GM23338 (cell line): ENCODE results near the gene YY2. TPM values are rescaled to one million over a fixed set of nuclear protein-coding genes. Genes with fewer than 3 reads are reported as not detected.

ENCODE experiments used
- CREB1 ChIP-seq: fragments of 250-450 bp; sonication (Bioruptor Pico); IDR thresholded peaks from 2 replicates; pipeline ENCODE4 v1.5.0; 2020; ENCODE audit warnings: low read depth, mild to moderate bottlenecking, moderate library complexity
- EZH2 ChIP-seq: fragments of 200-600 bp; sonication (generic); IDR thresholded peaks from one replicate; pipeline ENCODE4 v1.8.0; 2017; ENCODE audit warnings: antibody characterized with exemption, mild to moderate bottlenecking, low read depth; ENCODE audit not compliant: unreplicated experiment
- EZH2phosphoT487 ChIP-seq: fragments of 200-600 bp; sonication (generic); IDR thresholded peaks from one replicate; pipeline ENCODE4 v1.8.1; 2018; ENCODE audit warnings: antibody characterized with exemption; ENCODE audit not compliant: unreplicated experiment
- NANOG ChIP-seq: IDR thresholded peaks from 2 replicates; pipeline ENCODE4 v1.6.1; 2016; ENCODE audit warnings: antibody characterized with exemption, borderline replicate concordance
- POLR2AphosphoS5 ChIP-seq: IDR thresholded peaks from 2 replicates; pipeline ENCODE4 v1.6.1; 2016; ENCODE audit warnings: antibody characterized with exemption, low read depth
- STAT1 ChIP-seq: IDR thresholded peaks from one replicate; pipeline ENCODE4 v1.6.1; 2016; ENCODE audit warnings: antibody characterized with exemption; ENCODE audit not compliant: unreplicated experiment
- ZNF114 ChIP-seq: fragments of 250-450 bp; sonication (Bioruptor Pico); IDR thresholded peaks from 2 replicates; pipeline ENCODE4 v1.5.0; 2020; ENCODE audit warnings: mild to moderate bottlenecking, moderate library complexity
- ZNF331 ChIP-seq: fragments of 250-450 bp; sonication (Bioruptor Pico); IDR thresholded peaks from 2 replicates; pipeline ENCODE4 v1.5.0; 2020; ENCODE audit warnings: low read depth, mild to moderate bottlenecking, moderate library complexity
- polyA plus RNA-seq: library from polyadenylated mRNA; unstranded; fragments of >200 nt; fragmentation: Nextera tagmentation; extraction: Ambion mirVana; gene quantifications from 2 replicates; pipeline ENCODE4 v1.2.1, GENCODE V29; 2016
- small RNA-seq: library from RNA; depleted of rRNA; stranded (forward); fragments of <200 nt; gene quantifications from one replicate; pipeline ENCODE3, GENCODE V24; 2014; ENCODE audit warnings: low replicate concordance
- total RNA-seq: library from RNA; depleted of rRNA; stranded (reverse); fragments of >200 nt; shearing (Covaris generic); gene quantifications from 2 replicates; pipeline ENCODE4 v1.2.3, GENCODE V29; 2014; rRNA removed
- TF ChIP-seq, protein P1 (sequence below), 2 experiments: fragments of 200-600 bp in 1 of 2; sonication (generic) in 1 of 2; conservative IDR thresholded peaks; 2 replicates each; pipeline versions ENCODE4 v1.5.1 to v1.6.1; 2016 to 2017; ENCODE audit warnings: antibody characterized with exemption in 2 of 2, low read depth in 2 of 2, mild to moderate bottlenecking in 2 of 2, moderate library complexity in 1 of 2
- TF ChIP-seq, protein P2 (sequence below): IDR thresholded peaks from 2 replicates; pipeline ENCODE4 v1.6.1; 2016; ENCODE audit warnings: antibody characterized with exemption

YY2 gene
- total and polyA plus RNA-seq, 2 experiments from 2014 or later = 1.0 to 1.3 TPM

DNA sequence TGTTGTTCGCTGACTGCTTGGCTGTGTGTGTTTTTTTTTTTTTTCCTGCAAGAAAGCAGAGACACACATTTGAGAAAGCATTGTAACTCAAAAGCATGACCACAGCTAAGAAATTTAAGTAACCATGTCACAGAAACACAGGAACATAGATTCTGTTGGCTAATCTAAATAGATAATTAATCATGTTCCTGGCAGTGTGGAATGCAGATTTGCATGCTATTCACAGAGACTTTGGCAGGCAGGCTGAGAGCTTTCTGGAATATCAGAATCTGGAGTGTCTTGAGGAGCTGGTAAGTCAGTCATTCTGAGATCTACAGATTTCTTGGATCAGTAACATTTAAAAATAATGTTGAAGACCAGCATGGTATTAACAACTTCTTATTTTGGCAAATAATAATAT lies 51.5 kb downstream of the YY2 start (continued):
- TF ChIP-seq, protein P1, sequence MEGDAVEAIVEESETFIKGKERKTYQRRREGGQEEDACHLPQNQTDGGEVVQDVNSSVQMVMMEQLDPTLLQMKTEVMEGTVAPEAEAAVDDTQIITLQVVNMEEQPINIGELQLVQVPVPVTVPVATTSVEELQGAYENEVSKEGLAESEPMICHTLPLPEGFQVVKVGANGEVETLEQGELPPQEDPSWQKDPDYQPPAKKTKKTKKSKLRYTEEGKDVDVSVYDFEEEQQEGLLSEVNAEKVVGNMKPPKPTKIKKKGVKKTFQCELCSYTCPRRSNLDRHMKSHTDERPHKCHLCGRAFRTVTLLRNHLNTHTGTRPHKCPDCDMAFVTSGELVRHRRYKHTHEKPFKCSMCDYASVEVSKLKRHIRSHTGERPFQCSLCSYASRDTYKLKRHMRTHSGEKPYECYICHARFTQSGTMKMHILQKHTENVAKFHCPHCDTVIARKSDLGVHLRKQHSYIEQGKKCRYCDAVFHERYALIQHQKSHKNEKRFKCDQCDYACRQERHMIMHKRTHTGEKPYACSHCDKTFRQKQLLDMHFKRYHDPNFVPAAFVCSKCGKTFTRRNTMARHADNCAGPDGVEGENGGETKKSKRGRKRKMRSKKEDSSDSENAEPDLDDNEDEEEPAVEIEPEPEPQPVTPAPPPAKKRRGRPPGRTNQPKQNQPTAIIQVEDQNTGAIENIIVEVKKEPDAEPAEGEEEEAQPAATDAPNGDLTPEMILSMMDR (conservative IDR thresholded peaks at IDR 0.05; ENCODE audit: low read depth in 2 of 2) = no peak
- TF ChIP-seq EZH2phosphoT487 (no peak), STAT1 (no peak), POLR2AphosphoS5 (no peak), CREB1 (no peak), ZNF331 (no peak), EZH2 (no peak), NANOG (no peak), ZNF114 (CRISPR knock-in tag) (no peak)
- TF ChIP-seq, protein P2, sequence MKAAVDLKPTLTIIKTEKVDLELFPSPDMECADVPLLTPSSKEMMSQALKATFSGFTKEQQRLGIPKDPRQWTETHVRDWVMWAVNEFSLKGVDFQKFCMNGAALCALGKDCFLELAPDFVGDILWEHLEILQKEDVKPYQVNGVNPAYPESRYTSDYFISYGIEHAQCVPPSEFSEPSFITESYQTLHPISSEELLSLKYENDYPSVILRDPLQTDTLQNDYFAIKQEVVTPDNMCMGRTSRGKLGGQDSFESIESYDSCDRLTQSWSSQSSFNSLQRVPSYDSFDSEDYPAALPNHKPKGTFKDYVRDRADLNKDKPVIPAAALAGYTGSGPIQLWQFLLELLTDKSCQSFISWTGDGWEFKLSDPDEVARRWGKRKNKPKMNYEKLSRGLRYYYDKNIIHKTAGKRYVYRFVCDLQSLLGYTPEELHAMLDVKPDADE = no peak

Small RNA genes lying within 50 kb of the gene (small RNA-seq; reads per million reads assigned to genes)
- not detected for gene U73479.1

Other genes starting within 250 kb of the YY2 start
- gene KLHL34, start 197.7 kb upstream of the YY2 start, total RNA-seq = 1.1 and 1.9 TPM in 2 replicates
- gene KLHL34, start 197.7 kb upstream of the YY2 start, polyA plus RNA-seq = 0.49 and 0.81 TPM in 2 replicates
- gene SMPX, start 97.9 kb upstream of the YY2 start, total RNA-seq = 0.70 TPM in 1 of 2 replicates, not detected in the other
- gene SMPX, start 97.9 kb upstream of the YY2 start, polyA plus RNA-seq = 0.33 TPM in 1 of 2 replicates, not detected in the other
- gene MBTPS2, start 16.4 kb upstream of the YY2 start, total RNA-seq = 7.7 and 7.8 TPM in 2 replicates
- gene MBTPS2, start 16.4 kb upstream of the YY2 start, polyA plus RNA-seq = 2.1 and 3.2 TPM in 2 replicates
- gene SMS, start 84.7 kb downstream of the YY2 start, total RNA-seq = 168 and 185 TPM in 2 replicates
- gene SMS, start 84.7 kb downstream of the YY2 start, polyA plus RNA-seq = 246 and 274 TPM in 2 replicates
- 0.21 TPM in 1 of 2 replicates, not detected in the other for gene PHEX, start 176.3 kb downstream of the YY2 start, total RNA-seq
- 0.05 and 0.07 TPM in 2 replicates for gene PHEX, start 176.3 kb downstream of the YY2 start, polyA plus RNA-seq